HG03175 (cell line): ENCODE results near the gene TMEM132D.

ENCODE experiments used
- ATAC-seq: cut with Tn5 transposase; IDR thresholded peaks from one replicate; pipeline ENCODE4 v1.9.1; 2021; ENCODE audit warnings: mild to moderate bottlenecking, moderate library complexity; ENCODE audit not compliant: unreplicated experiment

The TMEM132D gene

GRCh38 chr12:129873833-129874208 lies 30.0 kb downstream of the TMEM132D start:
- no peak for ATAC-seq

GRCh38 chr12:129873111-129873832 lies 30.6 kb downstream of the TMEM132D start:
- no peak for ATAC-seq

GRCh38 chr12:129871991-129872972 lies 31.5 kb downstream of the TMEM132D start:
- ATAC-seq = no peak

GRCh38 chr12:129870796-129871195 lies 33.0 kb downstream of the TMEM132D start:
- no peak for ATAC-seq

GRCh38 chr12:129870136-129870535 lies 33.7 kb downstream of the TMEM132D start:
- no peak for ATAC-seq

- no peak for ATAC-seq
These were observed 35.2 kb downstream of the TMEM132D start for GRCh38 chr12:129868575-129868974.

- ATAC-seq = no peak
These were observed 39.9 kb downstream of the TMEM132D start for GRCh38 chr12:129863938-129864337.

- no peak for ATAC-seq
These were observed 41.2 kb downstream of the TMEM132D start for GRCh38 chr12:129862561-129863175.

GRCh38 chr12:129861951-129862350 lies 41.9 kb downstream of the TMEM132D start:
- no peak for ATAC-seq

- ATAC-seq = no peak
These were observed 49.2 kb downstream of the TMEM132D start for GRCh38 chr12:129854591-129854990.

- ATAC-seq = no peak
These were observed 52.5 kb downstream of the TMEM132D start for GRCh38 chr12:129851296-129851695.

- no peak for ATAC-seq
These were observed 54.9 kb downstream of the TMEM132D start for GRCh38 chr12:129848876-129849275.

- no peak for ATAC-seq
These were observed 56.8 kb downstream of the TMEM132D start for GRCh38 chr12:129847063-129847462.

- no peak for ATAC-seq
These were observed 59.1 kb downstream of the TMEM132D start for GRCh38 chr12:129844662-129845220.

- ATAC-seq = no peak
These were observed 62.6 kb downstream of the TMEM132D start for GRCh38 chr12:129841251-129841650.

- no peak for ATAC-seq
These were observed 63.5 kb downstream of the TMEM132D start for GRCh38 chr12:129840145-129840884.

GRCh38 chr12:129839679-129840078 lies 64.1 kb downstream of the TMEM132D start:
- no peak for ATAC-seq

- no peak for ATAC-seq
These were observed 72.5 kb downstream of the TMEM132D start for GRCh38 chr12:129831294-129831693.

GRCh38 chr12:129830796-129831195 lies 73.0 kb downstream of the TMEM132D start:
- ATAC-seq = no peak

- no peak for ATAC-seq
These were observed 75.9 kb downstream of the TMEM132D start for GRCh38 chr12:129827866-129828384.
